ENCODE measurements around the gene CTU1. TPM values are rescaled to one million over a fixed set of nuclear protein-coding genes. Genes with fewer than 3 reads are reported as not detected.

The CTU1 gene
- total RNA-seq, 1 donor = 5.2 TPM

DNA sequence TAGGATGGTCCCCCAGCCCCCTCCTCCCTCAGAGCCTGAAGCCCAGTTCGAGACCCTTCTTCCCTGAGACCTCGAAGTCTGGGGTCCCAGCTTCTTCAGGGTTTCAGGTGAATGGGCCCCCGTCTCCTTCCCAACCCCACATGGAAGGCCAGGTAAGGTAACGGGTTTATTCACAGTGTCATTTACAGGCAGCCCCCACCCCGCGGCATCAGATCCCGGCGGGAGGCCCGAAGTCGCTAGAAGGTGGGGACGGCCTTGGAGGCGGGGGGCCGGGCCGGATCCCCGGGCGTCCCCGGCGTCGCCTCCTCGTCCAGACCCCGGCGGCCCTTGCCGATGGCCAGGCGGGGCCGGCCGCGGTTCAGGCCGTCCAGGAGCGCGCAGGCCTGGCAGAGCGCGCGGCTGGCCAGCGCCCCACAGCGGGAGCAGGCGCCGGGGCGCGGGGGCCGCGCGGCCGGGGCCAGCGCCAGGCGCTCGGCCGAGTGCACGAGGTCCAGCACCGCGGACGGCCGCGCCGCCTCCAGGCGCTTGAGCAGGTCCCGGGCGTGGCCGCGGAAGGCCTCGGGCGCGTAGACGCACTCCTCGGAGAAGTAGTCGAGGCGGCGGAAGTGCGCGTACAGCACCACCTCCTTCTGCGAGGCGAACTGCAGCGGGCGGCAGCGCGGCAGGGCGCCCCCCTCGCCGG, 9.7 kb downstream of the CTU1 start:
- no peak for DNase-seq (ENCODE audit: low read depth)
- H3K4me3 ChIP-seq (ENCODE audit: low read depth, low read length) = no peak overlapping the region
- no peak for TF ChIP-seq CTCF (IDR thresholded peaks at IDR 0.05; ENCODE audit: insufficient read depth, low read depth, low read length)

DNA sequence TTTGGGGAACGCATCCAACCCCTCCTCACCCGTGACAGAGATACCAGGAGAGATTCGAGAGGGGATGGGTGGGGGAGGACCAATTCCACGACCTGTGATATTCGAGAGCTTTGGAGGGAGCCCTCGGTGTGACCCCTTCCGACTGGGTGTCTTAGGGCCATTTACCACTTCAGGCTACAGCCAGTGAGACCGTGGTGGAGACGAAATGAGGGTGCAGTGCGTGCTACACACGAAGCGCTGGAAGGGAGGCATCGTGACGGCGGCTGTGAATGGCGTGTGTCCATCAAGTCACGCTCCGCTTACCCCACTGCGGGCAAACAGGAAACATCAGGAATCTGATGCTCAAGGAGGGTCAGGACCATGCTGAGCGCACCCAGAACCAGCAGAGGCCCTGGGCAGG, 10.4 kb downstream of the CTU1 start:
- DNase-seq (ENCODE audit: low read depth) = no peak
- H3K4me3 ChIP-seq (ENCODE audit: low read depth, low read length) = no peak overlapping the region
- no peak for TF ChIP-seq CTCF (IDR thresholded peaks at IDR 0.05; ENCODE audit: insufficient read depth, low read depth, low read length)

DNA sequence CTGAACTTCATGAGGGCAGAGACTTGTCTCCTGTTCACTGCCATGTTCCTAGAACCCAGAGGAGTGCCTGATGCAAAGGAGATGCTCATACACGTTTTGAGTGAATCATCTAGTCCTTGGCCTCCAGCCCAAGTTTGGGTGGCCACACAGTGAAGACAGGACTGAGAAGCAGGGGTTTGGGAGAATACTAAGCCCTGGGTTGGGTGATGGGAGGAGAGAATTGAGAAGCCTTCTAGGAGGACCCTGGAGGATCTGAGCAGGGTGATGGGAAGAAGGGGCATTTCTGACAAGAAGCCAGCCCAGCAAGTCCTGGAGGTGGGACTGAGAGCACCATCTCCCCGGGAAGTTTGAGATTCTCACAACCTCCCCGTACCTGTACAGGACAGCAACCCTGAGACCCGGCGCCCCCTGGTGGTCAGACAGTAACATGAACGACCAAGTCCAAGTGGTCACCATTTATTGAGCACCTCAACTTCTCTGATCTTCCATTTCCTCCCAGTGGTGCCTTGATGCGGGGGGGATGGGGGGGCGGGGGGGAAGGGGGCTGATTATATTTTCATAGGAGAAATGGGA, 11.0 kb downstream of the CTU1 start:
- DNase-seq (ENCODE audit: low read depth) = peak; percentile 45
- TF ChIP-seq CTCF (IDR thresholded peaks at IDR 0.05; ENCODE audit: insufficient read depth, low read depth, low read length) = peak; percentile 67
- no peak overlapping the region for H3K4me3 ChIP-seq (ENCODE audit: low read depth, low read length)

DNA sequence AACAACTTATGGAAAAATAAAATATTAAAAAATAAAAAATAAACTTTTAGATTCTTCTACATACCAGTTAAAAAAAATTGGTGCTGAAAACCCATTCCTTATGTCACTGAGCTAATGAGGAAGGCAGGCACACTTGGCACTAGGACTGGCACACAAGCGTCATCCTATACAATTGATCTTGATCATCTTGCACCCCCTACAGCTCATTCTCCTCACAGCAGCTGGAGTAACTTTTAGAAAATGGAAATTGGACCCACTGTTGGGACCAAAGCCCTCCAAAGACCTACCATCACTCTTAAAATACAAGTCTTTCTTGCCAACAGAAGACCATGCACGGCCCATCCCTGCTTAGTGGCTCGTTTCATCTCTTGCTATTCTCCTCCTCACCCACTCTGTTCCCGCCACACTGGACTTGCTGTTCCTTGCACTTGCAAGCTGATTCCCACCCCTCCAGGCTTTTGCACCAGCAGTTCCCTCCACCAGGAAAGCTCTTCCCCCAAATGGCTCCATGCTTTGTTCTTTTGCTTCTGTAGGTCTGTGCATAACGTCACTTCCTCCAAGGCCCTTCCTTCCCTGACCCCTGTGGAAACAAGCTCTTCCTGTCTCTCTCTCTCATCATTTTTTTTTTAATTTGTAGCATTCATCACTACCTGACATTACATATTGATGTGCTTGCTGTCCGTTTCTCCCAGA, 11.6 kb downstream of the CTU1 start:
- TF ChIP-seq CTCF (IDR thresholded peaks at IDR 0.05; ENCODE audit: insufficient read depth, low read depth, low read length) = peak; percentile 5
- DNase-seq (ENCODE audit: low read depth) = no peak

DNA sequence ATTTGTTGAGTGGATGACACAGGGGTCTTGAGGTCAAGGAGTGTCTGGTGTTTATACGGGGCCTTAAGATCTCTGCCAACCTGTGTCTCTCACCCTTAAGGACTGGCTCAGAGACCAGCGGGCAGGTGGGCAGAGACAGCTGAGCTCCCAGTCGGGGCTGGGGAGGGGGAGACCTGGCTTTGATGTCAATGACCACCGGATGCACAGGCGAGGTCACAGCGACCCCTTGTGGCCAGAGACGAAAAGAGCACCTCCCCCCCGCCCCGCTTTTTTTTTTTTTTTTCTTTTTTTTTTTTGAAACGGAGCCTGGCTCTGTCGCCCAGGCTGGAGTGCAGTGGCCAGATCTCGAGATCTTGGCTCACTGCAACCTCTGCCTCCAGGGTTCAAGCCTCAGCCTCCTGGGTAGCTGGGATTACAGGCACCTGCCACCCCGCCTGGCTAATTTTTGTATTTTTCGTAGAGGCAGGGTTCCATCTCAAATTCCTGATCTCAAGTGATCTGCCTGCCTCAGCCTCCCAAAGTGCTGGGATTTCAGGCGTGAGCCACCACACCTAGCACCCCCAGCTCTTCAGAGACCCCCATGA, 13.4 kb downstream of the CTU1 start:
- DNase-seq (ENCODE audit: low read depth) = peak; percentile 21
- no peak overlapping the region for H3K4me3 ChIP-seq (ENCODE audit: low read depth, low read length)
- peak; percentile 61 for TF ChIP-seq CTCF (IDR thresholded peaks at IDR 0.05; ENCODE audit: insufficient read depth, low read depth, low read length)

More for the DNA sequence above, 11.6 kb downstream of the CTU1 start:
- H3K4me3 ChIP-seq (ENCODE audit: low read depth, low read length) = no peak overlapping the region

DNA sequence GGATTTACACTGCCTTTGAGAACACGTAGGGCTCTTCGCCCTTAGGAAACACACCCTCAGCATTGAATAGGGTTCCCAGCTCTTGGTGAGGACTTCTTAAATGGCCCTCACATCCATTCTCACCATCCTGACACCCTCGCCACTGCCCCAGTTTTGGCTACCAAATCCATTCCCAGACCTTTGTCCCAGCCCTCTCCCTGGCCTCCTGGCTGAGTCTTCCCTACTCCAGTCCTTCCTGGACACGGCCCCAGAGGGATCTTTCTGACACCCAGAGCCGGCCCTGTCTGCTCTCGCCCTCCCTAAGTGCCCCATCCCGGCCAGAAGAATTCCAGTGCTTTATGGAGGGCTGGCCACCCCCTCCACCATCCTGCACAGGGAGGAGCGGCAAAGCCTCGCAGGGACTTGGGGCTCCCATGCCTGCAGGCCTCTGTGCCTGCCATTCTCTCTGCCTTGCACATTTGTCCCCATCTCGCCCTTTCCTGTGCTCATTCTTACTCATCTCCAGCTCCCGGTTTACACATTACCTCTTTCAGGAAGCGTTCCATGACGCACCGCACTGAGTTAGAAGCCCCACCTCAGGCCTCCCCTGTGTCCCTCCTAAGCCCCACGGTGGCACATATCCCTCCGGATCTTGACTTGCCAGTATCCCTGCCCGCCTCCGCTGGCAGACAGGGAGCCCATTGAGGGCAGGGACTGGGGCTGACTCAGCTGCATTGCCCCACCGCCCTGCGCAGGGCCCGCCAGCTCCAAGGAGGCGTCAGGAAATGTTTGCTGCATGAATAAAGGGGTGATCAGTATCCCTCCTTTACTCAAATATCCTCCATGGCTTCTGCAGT, 14.5 kb downstream of the CTU1 start:
- no peak overlapping the region for H3K4me3 ChIP-seq (ENCODE audit: low read depth, low read length)
- TF ChIP-seq CTCF (IDR thresholded peaks at IDR 0.05; ENCODE audit: insufficient read depth, low read depth, low read length) = no peak
- DNase-seq (ENCODE audit: low read depth) = no peak

Measured in fibroblast of villous mesenchyme (primary cell).